NCI-H524 treated with DMSO at 0.1 percent for 48 hours (cell line): ENCODE data around the gene LSS.
A peak's percentile ranks its signal among the peaks of the same experiment; 100 is the strongest.

Experiments used
- DNase-seq: peaks from one replicate; lab custom pipeline; 2025; lab: John Stamatoyannopoulos, UW

The LSS gene

GRCh38 chr21:46228345-46229051 lies at the start of gene LSS:
Gene LSS (minus strand): TSS chr21:46228774. CDS start chr21:46228745, 29 bp downstream.
- peak; percentile 81 for DNase-seq

GRCh38 chr21:46274797-46275390 lies 46.3 kb upstream of the LSS start:
- DNase-seq, result no peak

DNA sequence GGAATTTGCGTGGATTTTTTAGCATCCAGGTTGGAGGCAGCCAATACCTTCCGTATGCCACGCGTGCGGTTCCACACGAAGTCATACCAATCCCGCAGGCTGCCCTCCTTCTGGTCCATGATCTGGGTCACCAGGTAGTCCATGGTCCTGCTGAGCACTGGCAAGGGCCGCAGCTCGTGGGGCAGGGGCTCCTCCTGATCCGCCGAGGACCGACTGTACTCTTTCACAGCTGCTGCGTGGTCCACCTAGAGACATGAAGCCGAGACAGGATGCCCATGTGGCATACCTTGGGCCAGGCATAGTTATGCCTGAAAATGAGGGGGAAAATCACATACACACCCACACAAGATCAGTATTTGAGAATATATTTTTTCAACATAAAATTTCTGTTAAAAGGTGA lies 44.8 kb upstream of the LSS start:
- no peak for DNase-seq

DNA sequence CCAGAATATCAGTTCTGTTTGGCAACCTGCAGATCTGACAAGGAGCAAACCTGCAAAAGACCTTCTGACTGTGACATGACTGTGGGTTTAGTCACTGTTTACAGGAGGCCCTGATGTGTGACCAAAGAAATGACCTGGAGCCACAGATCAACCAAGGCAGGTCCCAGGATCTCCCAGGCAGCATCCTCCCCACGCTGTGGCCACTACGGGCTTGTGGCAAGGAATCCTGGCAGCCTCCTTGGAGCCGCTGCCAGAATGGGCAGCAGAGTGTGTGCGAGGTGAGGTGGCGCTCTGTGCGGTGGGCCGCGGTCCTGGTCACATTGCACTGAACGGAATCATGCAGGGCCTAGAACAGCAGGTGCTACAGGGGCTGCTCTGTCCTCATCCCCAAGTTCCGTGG lies 40.9 kb upstream of the LSS start:
- no peak for DNase-seq

- DNase-seq, result no peak
These were observed 39.8 kb upstream of the LSS start for GRCh38 chr21:46268371-46268770.

GRCh38 chr21:46266946-46267345 lies 38.4 kb upstream of the LSS start:
- DNase-seq, result no peak

DNA sequence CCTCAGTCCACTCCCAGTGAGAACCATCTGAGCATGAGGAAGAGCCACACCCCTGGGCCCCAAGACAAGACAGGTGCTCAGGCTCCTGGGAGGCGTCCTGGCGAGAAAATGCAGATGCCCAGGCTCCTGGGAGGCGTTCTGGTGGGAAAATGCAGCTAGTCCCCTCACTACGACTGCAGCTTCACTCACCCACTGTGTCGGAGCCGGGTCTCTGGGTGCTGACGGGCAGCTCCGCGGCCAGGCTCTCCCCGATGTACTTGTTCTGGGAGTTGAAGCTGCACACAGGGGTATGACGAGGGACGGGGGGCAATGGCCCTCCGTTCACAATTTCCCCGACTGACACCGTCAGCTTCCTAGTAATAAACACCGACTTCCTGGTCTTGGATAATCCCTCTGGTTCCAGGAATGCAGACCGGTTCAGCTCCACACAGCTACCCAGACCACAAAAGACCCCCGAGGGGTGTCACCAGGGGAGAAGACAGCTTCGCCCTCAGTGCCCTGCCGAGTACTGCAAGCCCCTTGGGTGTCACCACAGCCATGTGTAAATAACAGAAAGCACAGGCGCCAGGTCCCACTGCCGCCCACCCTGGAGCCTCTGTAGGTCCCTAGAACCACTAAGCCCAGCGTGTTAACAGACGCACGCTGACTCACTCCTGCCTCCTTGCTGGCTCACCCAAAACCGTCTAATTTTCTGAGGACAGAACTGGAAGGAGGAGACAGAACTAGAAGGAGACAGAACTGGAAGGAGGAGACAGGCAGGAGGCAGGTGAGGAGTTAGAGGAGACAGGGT lies 37.4 kb upstream of the LSS start:
- DNase-seq, result no peak

- DNase-seq, result no peak
These were observed 36.1 kb upstream of the LSS start for GRCh38 chr21:46264690-46265144.

GRCh38 chr21:46264046-46264689 lies 35.6 kb upstream of the LSS start:
- DNase-seq, result no peak

DNA sequence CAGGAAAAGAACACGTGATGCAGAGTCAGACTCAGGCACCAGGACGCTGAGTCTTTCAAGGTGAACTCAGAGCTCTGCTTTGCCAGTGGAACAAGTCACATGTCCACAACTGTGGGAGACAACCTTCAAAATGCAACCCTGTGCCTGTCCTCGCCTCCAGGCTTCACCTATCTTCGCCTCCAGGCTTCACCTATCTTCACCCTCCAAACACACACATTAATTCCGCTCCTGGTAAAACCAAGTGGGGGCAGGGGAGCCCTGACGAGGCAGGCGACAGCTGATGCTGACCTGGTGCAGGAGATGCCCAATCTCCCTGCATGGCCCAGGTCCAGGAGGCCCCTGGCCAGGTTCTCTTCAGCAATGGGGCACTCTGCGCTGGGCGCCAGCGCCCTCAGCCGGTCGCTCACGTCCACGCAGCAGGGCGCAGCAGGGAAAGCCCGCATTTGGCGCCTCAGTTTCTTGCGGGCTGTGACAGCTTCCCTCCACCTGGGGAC lies 28.0 kb upstream of the LSS start:
- DNase-seq, result no peak

- DNase-seq, result no peak
These were observed 27.3 kb upstream of the LSS start for GRCh38 chr21:46255758-46256337.

DNA sequence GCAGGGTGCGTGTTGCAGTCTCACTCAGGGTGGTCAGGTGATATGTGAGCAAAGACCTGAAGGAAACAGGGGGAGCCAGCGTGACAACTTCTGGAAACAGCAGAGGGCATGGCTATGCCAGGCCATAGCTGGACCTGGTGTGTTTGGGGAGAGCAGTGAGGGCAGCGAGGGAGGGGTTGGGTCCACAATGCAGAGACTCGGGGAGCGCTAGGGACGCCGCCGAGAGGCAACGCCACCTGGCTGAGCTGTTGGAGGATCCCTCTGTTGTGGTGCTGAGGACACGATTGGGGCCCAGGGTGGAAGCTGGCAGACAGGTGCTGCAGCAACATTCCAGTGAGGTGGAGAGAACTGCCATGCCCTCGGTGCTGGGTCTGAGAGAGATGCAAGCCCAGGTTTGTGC lies 26.6 kb upstream of the LSS start:
- no peak for DNase-seq

DNA sequence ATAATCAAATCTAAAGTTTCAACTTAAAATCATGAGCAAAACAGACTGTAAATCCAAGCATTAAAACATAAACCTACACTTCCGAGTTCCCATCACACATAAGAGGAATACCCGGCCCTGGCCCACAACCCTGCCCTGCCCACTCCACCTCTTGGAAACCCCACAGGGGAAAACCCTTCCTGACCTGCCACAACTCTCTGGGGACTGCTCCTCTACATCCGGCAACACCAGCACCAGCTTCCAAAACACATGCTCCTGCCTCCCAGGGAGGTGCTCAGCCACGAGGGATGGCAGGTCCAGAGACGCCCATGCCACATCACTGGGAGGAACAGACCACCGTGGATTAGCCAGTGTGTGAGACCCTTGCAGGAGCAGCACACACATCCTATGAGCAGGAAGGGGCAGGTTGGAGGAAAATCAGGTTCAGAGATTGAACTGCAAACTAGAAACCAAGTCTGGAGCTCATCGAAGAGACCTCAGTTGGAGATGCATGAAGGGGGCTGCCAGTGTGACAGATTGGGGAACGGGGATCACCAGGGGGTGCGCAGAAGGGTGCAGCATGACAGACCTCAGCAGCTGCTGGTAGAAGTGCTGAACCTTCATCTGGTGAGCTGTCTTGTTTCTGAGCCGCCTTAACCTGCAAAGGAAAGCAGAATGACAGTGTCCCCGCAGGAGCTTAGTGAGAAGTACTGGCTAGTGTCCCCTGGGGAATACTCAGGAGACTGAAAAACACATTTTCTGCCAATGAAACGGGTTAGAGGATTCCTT lies 25.8 kb upstream of the LSS start:
- DNase-seq, result no peak

GRCh38 chr21:46253610-46254124 lies 25.1 kb upstream of the LSS start:
- DNase-seq, result no peak

DNA sequence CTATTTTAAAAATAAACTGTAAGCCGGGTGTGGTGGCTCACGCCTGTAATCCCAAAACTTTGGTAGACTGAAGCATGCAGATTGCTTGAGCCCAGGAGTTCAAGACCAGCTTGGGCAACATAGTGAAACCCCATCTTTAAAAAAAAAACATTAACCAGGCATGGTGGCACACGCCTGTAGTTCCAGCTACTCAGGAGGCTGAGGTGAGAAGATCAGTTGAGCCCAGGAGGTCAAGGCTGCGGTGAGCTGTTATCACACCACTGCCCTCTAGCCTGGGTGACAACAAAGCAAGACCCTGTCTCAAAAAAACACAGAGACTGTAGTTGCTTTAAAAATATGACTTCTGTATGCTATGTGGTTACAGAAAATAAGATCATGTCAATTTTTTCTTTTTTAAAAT lies 24.3 kb upstream of the LSS start:
- no peak for DNase-seq

- no peak for DNase-seq
These were observed 21.7 kb upstream of the LSS start for GRCh38 chr21:46250146-46250725.

GRCh38 chr21:46248827-46249226 lies 20.3 kb upstream of the LSS start:
- no peak for DNase-seq

DNA sequence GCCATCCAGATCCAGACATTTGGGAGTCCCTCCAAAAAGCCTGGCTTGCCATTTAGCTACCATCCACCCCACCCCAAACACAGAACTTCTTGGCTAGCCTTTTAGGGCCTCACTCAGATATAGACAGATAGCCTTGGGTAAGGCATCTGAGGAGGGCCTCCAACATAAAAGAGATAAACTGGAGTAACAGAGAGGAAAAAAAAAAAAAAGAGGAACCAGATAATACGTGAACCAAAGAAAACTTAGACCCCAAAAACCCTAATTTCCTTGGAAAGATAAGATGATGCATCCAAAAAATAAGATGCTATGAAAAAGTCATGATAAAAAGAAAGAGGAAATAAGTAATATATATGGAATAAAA lies 19.8 kb upstream of the LSS start:
- DNase-seq, result no peak

DNA sequence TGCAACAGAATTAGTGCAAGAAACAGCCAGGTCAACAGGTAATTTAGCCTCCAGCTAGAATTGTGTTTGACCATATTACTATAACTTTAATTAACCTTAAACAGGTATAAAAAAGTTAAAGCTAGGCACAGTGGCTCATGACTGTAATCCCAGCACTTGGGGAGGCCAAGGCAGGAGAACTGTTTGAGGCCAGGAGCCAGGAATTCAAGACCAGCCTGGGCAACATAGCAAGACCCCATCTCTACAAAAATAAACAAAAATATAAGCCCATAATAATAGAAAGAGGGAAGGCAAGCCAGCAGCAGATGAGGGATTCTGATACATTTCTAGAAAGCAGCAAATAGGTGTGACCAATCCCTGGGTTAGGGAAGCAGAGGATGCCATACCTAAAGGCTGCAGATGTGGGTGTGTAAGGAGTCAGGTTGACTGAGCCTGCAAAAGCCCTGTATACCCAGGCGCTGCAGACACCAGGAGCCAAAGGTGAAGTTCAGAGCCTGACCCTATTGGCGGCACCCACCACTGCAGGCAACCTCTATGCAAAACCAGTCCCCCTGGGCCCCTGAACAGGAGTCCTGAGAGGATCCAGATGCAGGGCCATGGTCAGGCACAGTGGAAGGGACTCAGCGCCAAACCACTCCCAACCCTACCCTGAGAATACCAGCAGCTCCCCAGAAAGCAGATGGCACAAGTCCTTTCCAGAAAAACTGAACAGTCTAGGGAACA lies 19.3 kb upstream of the LSS start:
- DNase-seq, result no peak

DNA sequence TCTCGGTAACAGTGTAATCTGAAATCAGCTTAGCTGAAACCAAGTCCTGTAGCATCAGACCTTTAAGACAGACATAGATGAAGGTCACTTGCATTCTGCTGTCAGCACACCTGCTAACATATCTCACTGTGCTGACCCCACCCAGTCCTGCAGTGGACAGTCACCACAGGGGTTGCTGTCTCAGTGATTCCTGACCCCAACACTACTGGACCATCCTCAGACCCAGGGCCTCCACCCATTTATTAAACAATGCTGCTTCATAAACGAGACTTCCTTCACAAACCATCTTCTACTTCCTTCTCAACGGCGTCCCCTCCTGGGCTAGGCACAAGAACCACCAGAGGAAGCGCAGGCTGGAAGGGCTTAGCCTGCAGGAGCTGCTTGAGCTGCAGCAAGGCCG lies 17.8 kb upstream of the LSS start:
- no peak for DNase-seq
